PC-3 (cell line): ENCODE measurements around the gene HSD17B14. TPM values are rescaled to one million over a fixed set of nuclear protein-coding genes. Genes with fewer than 3 reads are reported as not detected.

Source experiments
- ATAC-seq: fragments of 200-7000 bp; cut with Tn5 transposase; 2 replicates; pipeline ENCODE4 v1.9.1; 2020; ENCODE audit warnings: mild to moderate bottlenecking, moderate library complexity
- BruUV-seq: library from RNA; stranded (reverse); fragments of 400-500 nt; replicated peaks from 2 replicates; lab custom pipeline; 2021; lab: Mats Ljungman, UMichigan
- CTCF ChIA-PET: fragments of 300-600 bp; sonication (Branson Sonifier 250); formaldehyde crosslinking; loops from one replicate; lab custom pipeline; 2022; ENCODE audit warnings: antibody characterized with exemption; lab: Charles Lee
- POLR2A ChIA-PET: fragments of 300-600 bp; sonication (Branson Sonifier 250); formaldehyde crosslinking; loops from one replicate; lab custom pipeline; 2022; ENCODE audit warnings: antibody characterized with exemption; ENCODE audit not compliant: unreplicated experiment; lab: Charles Lee
- DNase-seq: peaks from one replicate; pipeline ENCODE4 v3.0.0-alpha.2; 2015
- H2AFZ ChIP-seq: fragments of 300-600 bp; sonication (generic); 2 replicates; pipeline ENCODE4 v1.6.0; 2016; ENCODE audit warnings: antibody characterized with exemption, low read length
- H3F3A ChIP-seq: fragments of 300-600 bp; sonication (generic); one replicate; pipeline ENCODE4 v1.6.0; 2017; ENCODE audit warnings: antibody characterized with exemption, low read length, control low read depth, mild to moderate bottlenecking; ENCODE audit not compliant: unreplicated experiment
- H3K27ac ChIP-seq: fragments of 300-600 bp; sonication (generic); 2 replicates; pipeline ENCODE4 v1.5.1; 2016; ENCODE audit warnings: mild to moderate bottlenecking, low read length
- H3K27me3 ChIP-seq: fragments of 300-600 bp; sonication (generic); 2 replicates; pipeline ENCODE4 v1.6.1; 2016; ENCODE audit warnings: low read length, mixed read lengths
- H3K36me3 ChIP-seq: fragments of 300-600 bp; sonication (generic); 2 replicates; pipeline ENCODE4 v1.6.1; 2016; ENCODE audit warnings: low read depth, mixed run types, low read length, mixed read lengths
- H3K4me1 ChIP-seq: fragments of 300-600 bp; sonication (generic); 2 replicates; pipeline ENCODE4 v1.5.1; 2016; ENCODE audit warnings: low read length; ENCODE audit not compliant: insufficient read depth
- H3K4me2 ChIP-seq: fragments of 300-600 bp; sonication (generic); 2 replicates; pipeline ENCODE4 v1.6.0; 2016; ENCODE audit warnings: low read length
- H3K4me3 ChIP-seq: fragments of 300-600 bp; sonication (generic); 2 replicates; pipeline ENCODE4 v1.5.1; 2016; ENCODE audit warnings: mild to moderate bottlenecking, low read length, mixed read lengths
- H3K79me2 ChIP-seq: fragments of 300-600 bp; sonication (generic); 2 replicates; pipeline ENCODE4 v1.6.1; 2017; ENCODE audit warnings: low read length, mixed read lengths
- H3K9ac ChIP-seq: fragments of 300-600 bp; sonication (generic); 2 replicates; pipeline ENCODE4 v1.6.0; 2016; ENCODE audit warnings: mild to moderate bottlenecking, low read length
- H3K9me2 ChIP-seq: fragments of 300-600 bp; sonication (generic); replicated peaks from 2 replicates; pipeline ENCODE4 v1.6.1; 2016; ENCODE audit warnings: mixed run types, low read length, mixed read lengths
- H3K9me3 ChIP-seq: fragments of 300-600 bp; sonication (generic); 2 replicates; pipeline ENCODE4 v1.6.1; 2016; ENCODE audit warnings: low read length, mixed read lengths
- H4K20me1 ChIP-seq: fragments of 300-600 bp; sonication (generic); 2 replicates; pipeline ENCODE4 v1.6.1; 2016; ENCODE audit warnings: low read length, mixed read lengths
- CTCF ChIP-seq: fragments of 300-600 bp; sonication (generic); conservative IDR thresholded peaks from 2 replicates; pipeline ENCODE4 v1.5.1; 2017; ENCODE audit warnings: antibody characterized with exemption, low read depth, mild to moderate bottlenecking, low read length
- EZH2 ChIP-seq: fragments of 300-600 bp; sonication (generic); IDR thresholded peaks from one replicate; pipeline ENCODE4 v1.6.1; 2017; ENCODE audit warnings: antibody characterized with exemption, mild to moderate bottlenecking, low read length; ENCODE audit not compliant: unreplicated experiment
- EZH2phosphoT487 ChIP-seq: fragments of 300-600 bp; sonication (generic); IDR thresholded peaks from 2 replicates; pipeline ENCODE4 v1.6.1; 2018; ENCODE audit warnings: mild to moderate bottlenecking, antibody characterized with exemption, low read length, borderline replicate concordance
- intact Hi-C: fragments of 100-400 bp; cut with micrococcal nuclease; formaldehyde crosslinking; loops from 2 replicates; pipeline ENCODE4 v1.9.0; 2023
- total RNA-seq: library from RNA; depleted of rRNA; stranded (reverse); fragments of >200 nt; gene quantifications from 2 replicates; pipeline ENCODE4 v1.2.3, GENCODE V29; 2014

The HSD17B14 gene
- total RNA-seq, 1 experiment from 2014 or later = 15.0 TPM

- Histone ChIP-seq H3K27ac (no peak overlapping the region), H3K4me3 (no peak overlapping the region), H3K9me2 (no peaks in the 10 kb centered on the region), H3K27me3 (no peaks in the 10 kb centered on the region), H3K79me2 (no peaks in the 10 kb centered on the region), H3F3A (no peaks in the 10 kb centered on the region), H3K36me3 (no peaks in the 10 kb centered on the region), H3K9me3 (no peaks in the 10 kb centered on the region), H3K9ac (no peak overlapping the region), H3K4me2 (no peak overlapping the region), H3K4me1 (peaks cover 3% of the 10 kb centered on the region), H4K20me1 (no peaks in the 10 kb centered on the region), H2AFZ (no peak overlapping the region)
- TF ChIP-seq EZH2 (no peak), EZH2phosphoT487 (no peak), CTCF (no peak)
- no TSS peak for BruUV-seq
- intact Hi-C loops = no loop called here
- ATAC-seq = no peak
- CTCF ChIA-PET = no interaction called here
- POLR2A ChIA-PET = no interaction called here
- DNase-seq = no peak
Measured at GRCh38 chr19:48862827-48863226, 26.5 kb upstream of the HSD17B14 start.

GRCh38 chr19:48861313-48861712 is 25.0 kb upstream of the HSD17B14 start:
- ChIA-PET POLR2A (no interaction called here), CTCF (no interaction called here)
- TF ChIP-seq EZH2phosphoT487 (no peak), CTCF (no peak), EZH2 (no peak)
- H3K4me1 ChIP-seq = peaks cover 3% of the 10 kb centered on the region
- H3K4me3 ChIP-seq = no peak overlapping the region
- no peak for DNase-seq
- H3K9me3 ChIP-seq = no peaks in the 10 kb centered on the region
- H3K36me3 ChIP-seq = no peaks in the 10 kb centered on the region
- no peak overlapping the region for H3K4me2 ChIP-seq
- no peaks in the 10 kb centered on the region for H3K9me2 ChIP-seq
- no peaks in the 10 kb centered on the region for H3K79me2 ChIP-seq
- ATAC-seq = no peak
- H4K20me1 ChIP-seq = no peaks in the 10 kb centered on the region
- H3K27ac ChIP-seq = no peak overlapping the region
- no peaks in the 10 kb centered on the region for H3K27me3 ChIP-seq
- no peak overlapping the region for H3K9ac ChIP-seq
- H2AFZ ChIP-seq = no peak overlapping the region
- H3F3A ChIP-seq = no peaks in the 10 kb centered on the region
- BruUV-seq = no TSS peak
- intact Hi-C loops = no loop called here

- Histone ChIP-seq H4K20me1 (no peaks in the 10 kb centered on the region), H3K4me3 (peak overlapping the region; percentile 61), H3K79me2 (no peaks in the 10 kb centered on the region), H3F3A (no peaks in the 10 kb centered on the region), H3K9me3 (no peaks in the 10 kb centered on the region), H3K9me2 (no peaks in the 10 kb centered on the region), H3K36me3 (no peaks in the 10 kb centered on the region), H3K9ac (0 out of 2 replicates have a peak overlapping the region, but pooled peaks have one; percentile 40), H3K27me3 (no peaks in the 10 kb centered on the region), H2AFZ (peak overlapping the region; percentile 84), H3K4me2 (peak overlapping the region; percentile 68), H3K27ac (peak overlapping the region; percentile 30; the same call in 1 of the 2 replicates), H3K4me1 (peaks cover 3% of the 10 kb centered on the region)
- DNase-seq (peak; percentile 84), ATAC-seq (peak; percentile 62)
- ChIA-PET CTCF (no interaction called here), POLR2A (no interaction called here)
- intact Hi-C loops = no loop called here
- BruUV-seq = no TSS peak
- TF ChIP-seq EZH2 = no peak
- TF ChIP-seq CTCF = no peak
- no peak for TF ChIP-seq EZH2phosphoT487
Measured at GRCh38 chr19:48859711-48860572, 23.7 kb upstream of the HSD17B14 start.
